Measurements from ENCODE around the gene FGL2.
"Not testable (repeated sequence)": the region's sequence is repeated elsewhere in the genome, so short reads cannot be mapped to it uniquely, and the experiment has no call there.

FGL2 gene

GRCh38 chr7:77181015-77181595 is 18.5 kb downstream of the FGL2 start:
- Histone ChIP-seq H3K9me3 (replicated peaks in 1 of 11) (peaks cover 0 to 12% (median 5%) of the 10 kb centered on the region in 11 experiments; a peak in 12 of 22 replicates), H3K36me3 (peaks cover 0 to 8% (median 0%) of the 10 kb centered on the region in 11 experiments; a peak in 2 of 22 replicates), H3K27ac (no peak overlapping the region), H3K4me1 (peaks cover 0 to 40% (median 0%) of the 10 kb centered on the region in 10 experiments; a peak in 5 of 20 replicates), H3K27me3 (no peaks in the 10 kb centered on the region), H3K4me3 (no peak overlapping the region), H3K4me2 (no peak overlapping the region), H4K20me1 (no peaks in the 10 kb centered on the region), H3K9ac (no peak overlapping the region)
- no peak for TF ChIP-seq Cebpa-rat (IDR thresholded peaks at IDR 0.05)

GRCh38 chr7:77178024-77178423 is 21.6 kb downstream of the FGL2 start:
- not testable (repeated sequence) for H3K4me3 ChIP-seq, H3K9ac ChIP-seq, H3K4me2 ChIP-seq, H4K20me1 ChIP-seq, H3K36me3 ChIP-seq, H3K27me3 ChIP-seq, H3K27ac ChIP-seq
- peaks cover 0 to 12% (median 0%) of the 10 kb centered on the region in 11 experiments; a peak in 5 of 22 replicates for H3K9me3 ChIP-seq (replicated peaks in 1 of 11)
- peaks cover 0 to 16% (median 2%) of the 10 kb centered on the region in 10 experiments; a peak in 7 of 20 replicates for H3K4me1 ChIP-seq

- not testable (repeated sequence) for H3K36me3 ChIP-seq, H4K20me1 ChIP-seq, H3K4me2 ChIP-seq, H3K27me3 ChIP-seq, H3K4me3 ChIP-seq, H3K4me1 ChIP-seq, H3K9ac ChIP-seq, H3K27ac ChIP-seq
- H3K9me3 ChIP-seq (replicated peaks in 1 of 11): peaks cover 0 to 12% (median 0%) of the 10 kb centered on the region in 11 experiments; a peak in 5 of 22 replicates
These were observed 22.2 kb downstream of the FGL2 start for GRCh38 chr7:77177321-77177904.

- peak overlapping the region in 2 of 11 experiments; percentile 9 to 23; a peak in 1 of 22 replicates for H3K4me2 ChIP-seq
- not testable (repeated sequence) for H3K9me3 ChIP-seq (replicated peaks in 1 of 11); H3K4me3 ChIP-seq; H3K4me1 ChIP-seq; H4K20me1 ChIP-seq; H3K9ac ChIP-seq; H3K36me3 ChIP-seq; H3K27me3 ChIP-seq; H3K27ac ChIP-seq
These were observed 24.3 kb downstream of the FGL2 start for GRCh38 chr7:77175274-77175800.

- H3K9me3 ChIP-seq (replicated peaks in 1 of 11); H3K4me2 ChIP-seq; H3K36me3 ChIP-seq; H3K4me1 ChIP-seq; H3K9ac ChIP-seq; H4K20me1 ChIP-seq; H3K27ac ChIP-seq; H3K4me3 ChIP-seq; H3K27me3 ChIP-seq: not testable (repeated sequence)
These were observed 25.2 kb downstream of the FGL2 start for GRCh38 chr7:77174418-77174817.

GRCh38 chr7:77172437-77173172 is 27.0 kb downstream of the FGL2 start:
- H3K9me3 ChIP-seq (replicated peaks in 1 of 11): not testable (repeated sequence)

GRCh38 chr7:77171073-77171472 is 28.5 kb downstream of the FGL2 start:
- not testable (repeated sequence) for H3K27me3 ChIP-seq; H3K4me2 ChIP-seq; H3K9me3 ChIP-seq (replicated peaks in 1 of 11); H3K4me1 ChIP-seq; H3K9ac ChIP-seq; H4K20me1 ChIP-seq; H3K4me3 ChIP-seq; H3K36me3 ChIP-seq; H3K27ac ChIP-seq

More at GRCh38 chr7:77172437-77173172, 27.0 kb downstream of the FGL2 start:
- H4K20me1 ChIP-seq, H3K36me3 ChIP-seq, H3K9ac ChIP-seq, H3K4me1 ChIP-seq, H3K4me2 ChIP-seq, H3K27ac ChIP-seq, H3K4me3 ChIP-seq, H3K27me3 ChIP-seq: not testable (repeated sequence)

GRCh38 chr7:77157446-77157845 is 42.2 kb downstream of the FGL2 start:
- no peaks in the 10 kb centered on the region for H3K27me3 ChIP-seq
- peak overlapping the region in 7 of 11 experiments; percentile 15 to 84 (median 73); a peak in 13 of 22 replicates for H3K27ac ChIP-seq
- H3K9me3 ChIP-seq (replicated peaks in 1 of 11): peaks cover 0 to 7% (median 0%) of the 10 kb centered on the region in 11 experiments; a peak in 2 of 22 replicates
- peaks cover 0 to 36% (median 8%) of the 10 kb centered on the region in 10 experiments; a peak in 12 of 20 replicates for H3K4me1 ChIP-seq
- H3K4me2 ChIP-seq: peak overlapping the region in 7 of 11 experiments; percentile 2 to 83 (median 77); a peak in 11 of 22 replicates
- peak overlapping the region in 4 of 11 experiments; percentile 35 to 61 (median 54); a peak in 7 of 22 replicates for H3K9ac ChIP-seq
- H4K20me1 ChIP-seq: no peaks in the 10 kb centered on the region
- 0 out of 22 replicates have a peak, but pooled peaks of 1 of the 11 experiments have one; percentile 20 for TF ChIP-seq Cebpa-rat (IDR thresholded peaks at IDR 0.05)
- no peak overlapping the region for H3K4me3 ChIP-seq
- no peaks in the 10 kb centered on the region for H3K36me3 ChIP-seq

- Histone ChIP-seq H3K4me2 (peak overlapping the region in 1 of 11 experiments; percentile 78; a peak in 2 of 22 replicates), H3K27ac (peak overlapping the region in 5 of 11 experiments; percentile 61 to 84 (median 75); a peak in 11 of 22 replicates)
These were observed 42.6 kb downstream of the FGL2 start for GRCh38 chr7:77157034-77157433.

GRCh38 chr7:77155601-77156377 is 43.8 kb downstream of the FGL2 start:
- Histone ChIP-seq H3K4me1 (peaks cover 0 to 47% (median 13%) of the 10 kb centered on the region in 10 experiments; a peak in 12 of 20 replicates), H3K4me2 (peak overlapping the region in 2 of 11 experiments; percentile 24 to 32; a peak in 2 of 22 replicates), H3K27ac (peak overlapping the region in 3 of 11 experiments; percentile 44 to 70 (median 66); a peak in 5 of 22 replicates)
- not testable (repeated sequence) for H3K9me3 ChIP-seq (replicated peaks in 1 of 11); H3K27me3 ChIP-seq; H3K4me3 ChIP-seq; H3K36me3 ChIP-seq; H4K20me1 ChIP-seq; H3K9ac ChIP-seq

More at GRCh38 chr7:77157034-77157433, 42.6 kb downstream of the FGL2 start:
- not testable (repeated sequence) for H4K20me1 ChIP-seq; H3K9me3 ChIP-seq (replicated peaks in 1 of 11); H3K36me3 ChIP-seq; H3K9ac ChIP-seq; H3K27me3 ChIP-seq; H3K4me3 ChIP-seq
- H3K4me1 ChIP-seq: peaks cover 0 to 40% (median 10%) of the 10 kb centered on the region in 10 experiments; a peak in 12 of 20 replicates

GRCh38 chr7:77154917-77155464 is 44.6 kb downstream of the FGL2 start:
- H3K9ac ChIP-seq; H4K20me1 ChIP-seq; H3K27me3 ChIP-seq; H3K4me3 ChIP-seq; H3K9me3 ChIP-seq (replicated peaks in 1 of 11); H3K36me3 ChIP-seq: not testable (repeated sequence)
- peak overlapping the region in 3 of 11 experiments; percentile 29 to 55 (median 49); a peak in 3 of 22 replicates for H3K27ac ChIP-seq
- peak overlapping the region in 2 of 11 experiments; percentile 16 to 24; a peak in 1 of 22 replicates for H3K4me2 ChIP-seq
- H3K4me1 ChIP-seq: peaks cover 0 to 47% (median 13%) of the 10 kb centered on the region in 10 experiments; a peak in 12 of 20 replicates

- H4K20me1 ChIP-seq, H3K4me3 ChIP-seq, H3K27me3 ChIP-seq, H3K9ac ChIP-seq, H3K36me3 ChIP-seq: not testable (repeated sequence)
- H3K9me3 ChIP-seq (replicated peaks in 1 of 11): peaks cover 9 to 23% (median 18%) of the 10 kb centered on the region in 11 experiments; a peak in 21 of 22 replicates
- H3K27ac ChIP-seq: peak overlapping the region in 4 of 11 experiments; percentile 12 to 52 (median 34); a peak in 6 of 22 replicates
- peaks cover 0 to 39% (median 8%) of the 10 kb centered on the region in 10 experiments; a peak in 10 of 20 replicates for H3K4me1 ChIP-seq
- peak overlapping the region in 6 of 11 experiments; percentile 8 to 72 (median 53); a peak in 11 of 22 replicates for H3K4me2 ChIP-seq
These were observed 47.4 kb downstream of the FGL2 start for GRCh38 chr7:77152232-77152631.

All from BLaER1 treated with 17β-estradiol and CSF1 and Interleukin-3, amounts not matched to agents 10 nM and 100 nM (cell line).